HG02870 (cell line): ENCODE results near the gene MRGPRF.
"Not testable (repeated sequence)": the region's sequence is repeated elsewhere in the genome, so short reads cannot be mapped to it uniquely, and the experiment has no call there.

ENCODE experiments used
- ATAC-seq: cut with Tn5 transposase; IDR thresholded peaks from one replicate; pipeline ENCODE4 v1.9.1; 2021; ENCODE audit warnings: mild to moderate bottlenecking, moderate library complexity; ENCODE audit not compliant: unreplicated experiment

The MRGPRF gene

DNA sequence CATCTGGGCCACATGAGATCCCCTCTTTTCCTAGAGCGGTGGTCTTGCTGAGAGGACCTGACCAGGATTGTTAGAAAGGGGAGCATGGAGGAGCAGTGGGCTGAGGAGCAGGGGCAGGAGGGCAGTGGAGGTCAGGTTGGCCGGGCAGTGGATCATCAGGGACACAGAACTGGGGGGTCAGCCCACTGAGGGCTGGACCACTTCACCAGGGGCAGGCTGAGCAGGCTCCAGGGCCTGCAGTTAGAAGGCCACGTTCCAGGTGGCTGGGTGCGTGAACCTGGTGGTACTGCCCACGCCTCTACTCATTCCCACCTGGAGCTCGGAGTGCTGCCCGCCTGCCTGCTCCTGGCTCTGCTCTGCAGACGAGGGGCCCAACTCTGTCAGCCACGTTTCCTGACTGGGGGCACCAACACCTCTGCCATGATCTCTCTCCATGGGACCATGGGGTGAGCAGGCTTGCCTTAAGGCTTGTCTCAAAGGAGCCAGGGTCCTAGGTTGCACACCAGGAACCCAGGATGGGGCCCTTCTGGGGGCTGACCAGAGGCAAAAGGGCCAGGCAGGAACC lies 9.7 kb downstream of the MRGPRF start:
- no peak for ATAC-seq

DNA sequence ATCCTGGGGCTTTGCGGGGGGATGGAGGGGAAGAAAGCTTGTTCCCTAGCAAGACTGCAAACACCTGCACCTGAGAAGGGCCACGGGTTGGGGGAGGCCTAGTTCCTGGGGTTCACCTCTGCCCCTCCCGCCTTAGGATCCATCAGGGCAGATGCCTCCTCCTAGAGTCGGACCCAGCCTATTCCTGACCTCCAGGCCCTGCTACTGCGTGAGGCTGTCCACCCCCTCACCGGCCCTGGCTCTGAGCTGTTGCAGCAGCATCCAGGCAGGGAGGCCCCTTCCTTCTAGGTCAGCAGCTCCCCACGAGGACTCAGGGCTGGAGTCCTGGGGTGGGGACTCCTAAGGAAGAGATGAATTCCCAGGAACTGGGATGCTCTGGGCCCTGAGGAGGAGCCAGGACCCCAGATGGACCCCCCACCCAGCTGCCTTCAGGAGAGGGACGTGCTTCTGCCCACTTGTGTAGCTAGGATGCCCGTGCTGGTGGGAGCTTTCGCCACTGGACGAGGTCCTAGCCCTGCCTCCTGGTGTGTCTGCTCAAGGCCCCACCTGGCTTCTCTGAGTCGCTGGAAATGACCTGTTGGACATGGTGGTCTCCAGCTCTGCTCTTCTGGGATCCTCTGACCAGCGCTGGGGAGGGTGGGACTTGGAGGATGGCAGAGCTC lies 10.3 kb downstream of the MRGPRF start:
- ATAC-seq: no peak

DNA sequence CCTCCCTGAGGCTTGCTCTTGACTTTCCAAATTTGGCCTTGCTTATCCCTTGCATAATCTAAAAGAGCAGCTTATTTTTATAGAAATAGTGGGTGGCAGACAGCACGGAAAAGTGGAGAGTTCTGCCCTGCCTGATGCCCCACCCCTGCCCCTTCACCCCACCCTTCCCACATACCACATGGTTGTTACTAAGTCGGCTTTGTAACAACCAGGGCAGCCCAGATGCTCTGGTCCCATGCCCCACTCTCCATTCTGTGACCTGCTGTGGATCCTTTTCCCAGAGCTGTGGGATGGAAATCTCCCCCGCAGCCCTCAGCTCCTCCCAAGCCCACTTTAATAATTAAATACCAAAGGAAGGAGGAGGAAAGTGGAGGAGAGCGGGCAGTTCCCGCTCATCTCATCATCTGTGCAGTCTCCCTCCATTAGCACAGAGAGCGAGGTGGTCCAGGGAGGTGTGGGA lies 10.9 kb downstream of the MRGPRF start:
- ATAC-seq: no peak

DNA sequence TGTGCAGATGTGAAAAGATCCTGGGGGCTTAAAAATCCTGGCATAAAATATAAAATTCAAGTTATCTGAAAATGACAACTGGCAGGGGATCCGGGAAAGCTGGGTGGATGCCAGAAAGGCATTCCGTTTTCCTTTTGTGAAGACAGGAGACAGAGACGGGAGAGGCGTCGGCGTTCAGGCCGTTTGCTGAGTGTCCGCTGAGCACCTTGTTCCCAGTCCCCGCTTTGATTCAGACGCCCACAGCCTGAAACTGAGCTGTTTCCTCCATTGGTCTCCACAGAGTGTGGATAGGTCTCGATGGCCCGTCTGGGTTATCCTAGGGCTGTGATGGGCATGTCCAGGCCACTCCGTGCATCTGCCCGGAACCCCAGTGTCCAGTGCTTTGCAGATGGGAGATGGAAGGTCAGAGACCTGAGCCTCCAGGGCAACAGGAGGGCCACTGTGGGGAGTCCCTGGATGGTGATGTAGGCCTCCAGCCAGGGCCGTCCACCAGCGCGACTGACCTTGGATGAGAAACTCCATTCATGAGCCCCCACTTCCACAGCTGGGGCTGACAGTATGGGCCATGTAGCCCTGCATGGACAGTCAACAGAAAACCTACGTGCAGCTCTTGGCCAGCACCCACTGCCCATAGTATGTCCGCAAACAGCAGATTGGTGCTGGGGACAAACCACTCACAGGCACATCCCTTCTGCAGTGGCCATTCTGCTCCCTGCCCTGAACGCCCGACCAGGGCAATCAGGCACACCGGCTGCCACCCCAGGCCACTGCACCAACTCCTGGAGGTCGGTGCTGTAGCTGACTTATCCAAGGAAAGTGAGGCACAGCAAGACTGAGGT lies 11.6 kb downstream of the MRGPRF start:
- no peak for ATAC-seq

DNA sequence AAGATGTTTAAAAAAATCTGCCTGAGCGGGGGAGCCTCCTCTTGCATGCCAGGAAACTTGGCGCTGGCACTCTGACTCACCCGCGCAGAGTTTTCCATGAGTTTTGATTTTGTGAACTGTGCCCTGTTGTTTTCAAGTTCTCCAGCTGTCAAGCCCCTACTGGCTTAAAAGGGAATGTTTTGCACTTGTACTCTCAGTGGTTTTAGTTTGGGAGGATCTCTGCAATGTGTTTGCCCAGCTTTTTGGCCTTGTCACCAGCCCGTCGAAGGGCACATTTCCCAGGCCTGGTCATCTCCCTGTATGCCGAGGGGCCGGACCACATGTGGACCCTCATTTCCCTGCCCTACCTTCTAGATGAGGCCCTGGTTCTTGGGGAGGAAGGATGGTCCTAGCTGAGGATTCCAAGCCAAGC lies 12.2 kb downstream of the MRGPRF start:
- no peak for ATAC-seq

DNA sequence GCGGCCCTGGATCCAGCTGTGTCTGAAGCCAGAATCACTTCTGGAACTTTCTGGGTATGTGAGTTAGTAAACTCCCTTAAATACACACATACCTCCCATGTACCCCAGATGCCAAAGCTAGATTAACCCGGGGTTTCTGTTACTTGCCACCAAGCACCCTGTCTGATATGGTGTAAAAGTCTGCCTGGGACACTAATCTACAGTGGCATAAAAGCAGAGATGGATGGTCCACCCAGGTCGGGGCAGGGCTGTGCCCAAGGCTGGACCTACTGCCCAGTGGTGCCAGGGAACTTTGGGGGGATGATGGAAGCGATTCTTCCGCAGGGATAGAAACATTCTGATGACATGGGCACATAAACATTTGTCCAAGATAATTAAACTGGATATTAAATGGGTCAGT lies 12.7 kb downstream of the MRGPRF start:
- no peak for ATAC-seq

DNA sequence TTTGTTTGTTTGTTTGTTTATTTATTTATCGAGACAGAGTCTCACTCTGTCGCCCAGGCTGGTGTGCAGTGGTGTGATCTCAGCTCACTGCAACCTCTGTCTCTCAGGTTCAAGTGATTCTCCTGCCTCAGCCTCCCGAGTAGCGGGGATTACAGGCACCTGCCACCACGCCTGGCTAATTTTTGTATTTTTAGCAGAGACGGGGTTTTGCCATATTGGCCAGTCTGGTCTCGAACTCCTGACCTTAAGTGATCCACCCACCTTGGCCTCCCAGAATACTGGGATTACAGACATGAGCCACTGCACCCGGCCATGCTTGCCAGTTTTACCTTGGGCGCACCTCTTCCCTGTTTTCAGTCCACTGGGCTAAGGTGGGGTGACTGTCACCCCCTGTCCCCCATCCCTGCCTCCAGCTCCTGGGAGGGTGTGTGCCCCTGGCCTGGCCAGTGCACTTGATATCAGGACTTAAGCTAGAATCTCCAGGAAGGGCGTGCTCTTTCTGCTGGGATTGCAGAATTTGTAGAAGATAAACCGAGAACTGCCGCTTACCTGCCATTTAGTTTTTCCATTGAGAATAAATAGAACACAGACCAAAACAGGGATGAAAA lies 13.2 kb downstream of the MRGPRF start:
- ATAC-seq: not testable (repeated sequence)

DNA sequence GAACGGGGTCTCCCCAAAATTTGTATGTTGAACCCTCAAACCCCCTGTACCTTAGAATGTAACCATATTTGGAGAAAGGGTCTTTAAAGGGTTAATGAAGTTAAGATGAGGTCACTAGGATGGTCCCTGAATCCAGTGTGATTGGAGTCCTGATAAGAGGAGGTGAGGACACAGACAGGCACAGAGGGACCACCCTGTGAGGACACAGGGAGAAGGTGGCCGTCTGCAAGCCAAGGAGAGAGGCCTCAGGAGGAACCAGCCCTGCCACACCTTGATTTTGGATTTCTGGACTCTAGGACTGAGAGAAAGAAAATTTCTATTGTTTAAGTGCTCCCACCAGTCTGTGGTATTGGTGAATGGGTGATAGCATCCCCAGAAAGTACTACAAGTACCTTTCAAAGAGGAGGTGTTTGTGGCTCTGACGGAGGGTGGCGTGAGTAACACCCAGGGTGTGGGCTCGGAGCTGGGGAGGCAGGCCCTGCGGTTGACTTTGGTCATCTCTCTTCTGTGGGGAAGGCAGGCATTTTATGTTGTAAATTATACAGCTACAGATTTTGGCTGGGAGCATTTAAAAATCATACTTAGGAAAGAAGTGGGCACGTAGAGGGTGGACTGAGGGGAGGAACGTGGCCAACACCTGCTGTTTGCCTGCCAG lies 13.8 kb downstream of the MRGPRF start:
- no peak for ATAC-seq

DNA sequence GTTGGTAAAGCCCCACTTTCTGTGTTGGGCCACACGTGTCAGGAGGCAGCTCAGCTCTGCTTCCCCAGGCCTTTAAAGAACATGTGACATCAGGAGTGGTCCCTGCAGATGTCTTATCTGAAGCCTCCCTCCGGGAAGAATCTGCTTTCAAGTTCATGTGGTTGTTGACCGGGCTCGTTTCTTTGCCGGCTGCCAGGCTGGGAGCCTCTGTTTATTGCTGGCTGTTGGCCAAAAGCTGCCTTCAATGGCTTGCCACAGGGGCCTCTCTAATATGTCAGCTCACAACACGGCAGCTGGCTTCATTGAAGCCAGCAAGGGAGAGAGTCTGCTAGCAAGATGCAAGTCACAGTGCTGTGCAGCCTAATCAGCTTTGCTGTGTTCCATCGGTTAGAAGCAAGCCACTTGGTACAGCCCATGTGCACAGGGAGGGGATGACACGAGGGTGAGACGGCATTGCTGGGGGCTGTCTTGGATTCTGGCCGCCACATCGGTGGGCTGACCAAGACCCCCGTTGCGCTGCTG lies 14.6 kb downstream of the MRGPRF start:
- ATAC-seq: no peak

DNA sequence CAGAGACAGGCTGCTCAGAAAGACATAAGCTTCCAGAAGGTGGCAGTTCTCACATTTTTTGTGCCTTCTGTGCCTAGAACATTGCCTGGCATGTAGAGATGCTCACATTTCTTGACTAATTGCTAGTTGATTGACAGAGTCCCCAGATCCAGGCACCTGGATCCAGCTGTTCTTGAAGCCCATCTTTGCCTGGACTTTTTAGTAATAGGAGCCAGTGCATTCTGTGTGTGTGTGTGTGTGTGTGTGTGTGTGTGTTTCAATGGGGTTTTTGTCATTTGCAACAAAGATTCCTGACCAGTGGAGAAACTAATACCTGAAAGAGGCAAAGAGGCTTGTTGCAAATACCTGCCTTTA lies 15.1 kb downstream of the MRGPRF start:
- no peak for ATAC-seq

DNA sequence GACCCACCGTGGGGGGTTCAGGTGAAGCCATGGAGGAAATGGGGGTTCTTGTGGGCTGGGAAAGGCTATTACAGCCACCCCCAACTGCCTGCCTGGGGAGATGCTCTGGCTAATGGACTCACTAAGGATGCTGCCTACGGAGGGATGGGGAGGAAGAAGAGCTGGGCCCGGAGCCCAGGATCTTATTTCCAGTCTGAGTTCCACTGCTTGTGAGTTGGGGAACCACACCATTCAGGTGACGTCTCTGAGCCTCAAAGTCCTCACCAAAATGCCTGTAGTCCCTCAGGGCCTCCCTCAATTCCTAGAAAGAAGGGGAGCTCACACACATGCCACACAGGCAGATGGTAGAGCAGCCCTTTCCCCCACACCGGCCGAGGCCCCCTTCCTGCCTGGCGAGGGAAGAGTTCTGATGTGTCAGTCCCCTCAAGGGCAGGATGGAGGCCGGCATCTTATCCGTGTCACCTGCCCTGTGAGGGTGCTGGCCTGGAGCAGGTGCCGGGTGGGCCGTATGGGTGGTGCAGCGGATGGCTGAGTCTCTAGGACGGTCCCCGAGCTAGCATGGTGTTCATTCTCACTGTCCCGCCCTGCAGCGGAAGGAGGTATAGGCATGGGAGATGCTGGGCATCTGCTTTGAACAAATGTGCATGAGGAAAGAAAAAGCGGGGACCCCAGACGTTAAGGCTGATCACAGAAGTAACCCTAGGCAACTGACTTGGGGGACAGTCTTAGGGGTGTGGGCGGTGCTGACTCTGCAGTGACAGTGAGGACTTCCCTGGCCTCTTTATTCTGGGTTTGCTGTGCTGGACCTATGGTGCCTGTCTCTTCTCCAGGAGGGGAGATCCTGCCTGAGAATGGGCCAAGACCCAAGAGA lies 15.7 kb downstream of the MRGPRF start:
- ATAC-seq: no peak

DNA sequence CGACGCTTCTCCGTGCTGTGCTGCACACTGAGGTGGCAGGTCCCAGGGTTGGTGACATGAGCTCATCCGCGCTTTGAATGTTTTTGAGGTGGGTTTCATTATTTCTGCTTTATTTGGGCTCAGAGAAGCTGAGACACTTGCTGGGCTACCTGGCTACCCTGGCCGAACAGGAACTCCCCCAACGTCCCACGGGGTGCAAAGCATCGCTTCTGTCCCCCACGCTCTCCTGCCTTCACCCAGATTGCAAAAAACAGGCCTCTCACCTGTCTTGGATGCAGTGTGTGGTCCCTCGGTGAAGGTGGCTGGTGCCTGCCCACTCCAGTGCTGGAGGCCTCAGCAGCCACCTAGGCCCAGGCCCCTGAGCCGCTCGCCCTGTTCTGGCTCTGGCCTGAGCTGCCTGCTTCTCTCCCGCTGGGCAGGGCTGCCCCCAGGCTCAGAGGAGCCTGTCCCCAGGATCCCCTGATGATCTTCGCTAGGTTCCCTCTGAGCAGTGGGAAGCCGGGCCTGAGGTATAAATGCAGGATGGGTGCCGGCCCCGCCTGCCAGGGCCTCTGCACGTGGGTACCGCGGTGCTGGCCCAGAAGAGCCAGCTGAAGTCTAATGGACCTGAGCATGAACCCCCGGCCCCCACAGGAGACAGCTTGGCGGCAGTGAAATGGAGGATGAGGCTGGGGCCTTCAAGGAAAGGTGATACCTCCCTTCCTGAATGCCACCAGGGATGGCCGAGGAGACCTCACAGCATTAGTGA lies 16.5 kb downstream of the MRGPRF start:
- ATAC-seq: no peak

DNA sequence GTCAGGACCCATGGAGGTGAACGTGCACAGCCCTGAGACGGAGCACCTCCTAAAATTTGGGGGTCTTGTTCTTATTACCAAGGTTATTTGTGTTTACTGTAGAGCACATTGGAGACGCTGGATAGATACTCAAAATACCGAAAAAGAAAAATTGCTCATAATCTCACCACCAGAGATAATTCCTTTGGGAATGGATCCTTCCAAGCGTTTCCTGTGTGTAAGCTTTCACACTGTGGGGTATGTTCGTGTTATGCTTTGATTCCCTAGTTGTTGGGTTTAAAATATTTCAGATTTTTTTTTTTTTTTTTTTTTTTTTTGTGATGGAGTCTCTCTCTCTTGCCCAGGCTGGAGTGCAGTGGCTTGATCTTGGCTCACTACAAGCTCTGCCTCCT lies 18.2 kb downstream of the MRGPRF start:
- no peak for ATAC-seq

DNA sequence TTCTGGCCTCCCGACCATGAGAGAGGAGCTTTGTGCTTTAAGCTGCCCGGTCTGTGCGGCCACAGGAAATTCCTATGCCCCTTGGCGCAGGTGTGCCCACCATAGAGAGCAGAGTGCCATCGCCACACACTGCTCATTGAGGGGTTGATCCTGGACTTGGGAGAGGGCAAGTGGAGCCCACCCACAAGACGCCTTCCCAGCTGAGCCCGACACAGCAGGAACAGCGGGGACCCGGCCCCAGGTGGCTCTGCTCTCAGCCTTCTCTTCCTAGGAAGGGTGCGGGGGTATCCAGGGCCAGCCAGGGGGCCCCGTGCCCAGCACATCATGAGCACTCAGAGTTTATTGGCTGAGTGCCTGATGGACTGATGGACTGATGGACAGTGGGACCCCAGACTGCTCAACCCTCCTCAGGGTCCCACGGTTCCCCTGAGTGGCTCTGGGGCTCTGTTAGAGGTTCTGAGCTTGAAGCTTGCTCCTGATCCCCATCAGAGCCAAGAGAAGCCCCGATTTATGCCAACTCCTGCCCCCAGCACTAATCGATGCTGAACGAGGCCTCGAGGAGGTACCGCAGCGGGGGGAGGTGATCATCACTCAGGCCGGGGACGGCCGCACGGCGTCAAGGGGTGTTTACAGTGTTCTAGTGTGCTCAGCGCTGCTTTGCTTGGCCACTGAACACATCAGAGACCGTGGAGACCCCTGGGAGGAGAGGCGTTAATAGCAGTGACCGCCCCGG lies 18.7 kb downstream of the MRGPRF start:
- ATAC-seq: no peak

DNA sequence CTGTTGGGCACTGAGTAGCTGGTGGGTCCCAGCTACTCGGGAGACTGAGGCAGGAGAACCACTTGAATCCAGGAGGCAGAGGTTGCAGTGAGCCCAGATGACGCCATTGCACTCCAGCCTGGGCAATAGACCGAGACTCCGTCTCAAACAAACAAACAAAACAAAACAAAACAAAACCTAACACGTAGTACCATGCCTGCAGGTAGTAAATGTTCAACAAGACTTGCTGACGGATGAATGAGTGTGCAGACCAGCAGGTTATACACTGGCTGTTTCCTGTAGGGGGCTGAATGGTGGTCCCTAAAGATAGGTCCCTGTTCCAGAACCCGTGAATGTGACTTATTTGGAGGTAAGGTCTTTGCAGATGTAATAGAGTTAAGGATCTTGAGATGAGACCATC lies 19.5 kb downstream of the MRGPRF start:
- ATAC-seq: no peak

DNA sequence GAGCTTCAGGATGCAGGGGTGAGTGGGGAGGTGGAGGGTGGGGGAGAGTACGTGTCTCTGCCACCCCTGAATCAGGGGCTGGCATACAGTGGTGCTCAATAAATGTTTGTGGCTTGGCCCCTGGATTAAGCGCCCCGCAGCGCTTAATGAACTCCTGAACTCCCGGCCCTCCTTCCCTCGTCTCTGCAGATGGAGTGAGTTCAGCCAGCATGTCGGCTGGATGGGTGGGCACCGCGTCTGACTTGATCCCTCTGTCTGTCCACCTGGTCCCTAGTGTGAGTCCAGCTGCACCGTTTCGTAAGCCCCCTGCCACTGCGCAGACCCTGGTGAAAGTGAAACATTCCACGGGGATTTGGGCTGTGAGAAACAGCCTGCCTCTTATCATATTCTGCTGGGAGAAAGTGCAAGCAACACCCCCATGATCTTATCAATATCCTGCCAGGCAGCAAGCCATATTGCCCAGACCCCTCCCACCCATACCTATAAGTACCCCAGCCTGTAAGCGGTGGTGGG lies 20.2 kb downstream of the MRGPRF start:
- ATAC-seq: no peak

DNA sequence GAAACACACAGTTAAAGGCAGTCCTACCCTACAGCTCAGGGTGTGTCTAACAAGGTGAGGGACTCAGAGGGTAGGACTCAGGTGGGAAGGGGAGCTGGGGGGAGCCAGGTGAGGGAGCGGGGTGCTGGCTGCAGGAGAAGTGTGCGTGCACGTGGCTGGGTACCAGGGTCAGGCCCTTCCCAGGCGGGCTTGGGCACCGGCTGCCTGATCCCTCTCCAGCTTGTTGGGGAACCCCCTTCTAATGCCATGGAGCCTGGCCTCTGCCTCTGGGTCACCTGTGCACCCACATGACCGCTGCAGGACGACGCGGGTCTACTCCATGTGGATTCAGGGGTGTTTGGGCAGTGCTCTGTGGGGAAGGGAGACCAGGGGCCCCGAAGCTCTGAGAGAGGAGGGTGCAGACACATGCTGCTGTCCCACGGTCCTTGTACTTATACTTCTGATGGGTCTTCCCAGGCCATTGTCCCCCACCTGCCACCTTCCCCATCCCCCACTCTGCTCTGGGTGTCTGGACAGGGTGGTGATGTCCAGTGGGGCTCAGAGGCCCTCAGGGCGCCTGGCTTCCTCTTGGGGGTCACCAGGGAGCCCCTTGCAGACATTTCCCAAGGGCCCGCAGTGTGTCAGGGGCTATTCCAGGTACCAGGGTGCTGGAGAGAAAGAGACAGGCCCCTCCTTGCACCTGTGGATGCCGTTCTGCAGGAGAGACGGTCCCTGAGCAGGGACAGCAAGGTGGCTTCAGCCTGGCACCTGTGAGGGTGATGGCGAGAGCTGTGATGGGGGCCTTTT lies 21.9 kb downstream of the MRGPRF start:
- no peak for ATAC-seq
